Stimulated activated CD4-positive, alpha-beta T cell treated with anti-CD3 and anti-CD28 coated beads, Interleukin-1b, Interleukin-23, amount 100 ng/mL, for 24 hours (primary cell): Measurements from ENCODE around the gene RPS6KL1.

Experiments used
- DNase-seq, 4 experiments: peaks; one replicate each; pipeline ENCODE4 v3.0.0-alpha.2; 2020; ENCODE audit warnings: low read depth in 4 of 4, low spot score in 1 of 4

RPS6KL1 gene

GRCh38 chr14:74888164-74889158, 34.6 kb downstream of the RPS6KL1 start:
- no peak for DNase-seq

GRCh38 chr14:74886001-74886400, 37.1 kb downstream of the RPS6KL1 start:
- no peak for DNase-seq

GRCh38 chr14:74882103-74882920, 40.7 kb downstream of the RPS6KL1 start:
- DNase-seq, result peak in 3 of 4 experiments; percentile 31 to 37 (median 31)

GRCh38 chr14:74881431-74882102, 41.5 kb downstream of the RPS6KL1 start, which contains the start of gene DLST:
Gene DLST (plus strand): TSS chr14:74881916. CDS start chr14:74881954, 38 bp downstream.
- DNase-seq, result peak; percentile 72 to 82 (median 78)

GRCh38 chr14:74879427-74880182, 43.5 kb downstream of the RPS6KL1 start:
- no peak for DNase-seq

GRCh38 chr14:74875941-74876913, 46.8 kb downstream of the RPS6KL1 start, which contains the start of gene PROX2:
Gene PROX2 (minus strand): TSS chr14:74876145. CDS start chr14:74863834, 12,311 bp downstream.
- DNase-seq, result no peak

GRCh38 chr14:74875204-74875603, 47.9 kb downstream of the RPS6KL1 start:
- DNase-seq, result no peak

- no peak for DNase-seq
Observed at GRCh38 chr14:74871819-74872218, 51.2 kb downstream of the RPS6KL1 start.

- no peak for DNase-seq
Observed at GRCh38 chr14:74868739-74869138, 54.3 kb downstream of the RPS6KL1 start.

- peak in 1 of 4 experiments; percentile 33 for DNase-seq
Observed at GRCh38 chr14:74867673-74868072, 55.4 kb downstream of the RPS6KL1 start.

GRCh38 chr14:74866708-74867389, 56.2 kb downstream of the RPS6KL1 start:
- DNase-seq, result no peak

- no peak for DNase-seq
Observed at GRCh38 chr14:74865156-74865555, 57.9 kb downstream of the RPS6KL1 start.

GRCh38 chr14:74864198-74864597, 58.9 kb downstream of the RPS6KL1 start:
- DNase-seq, result no peak

- DNase-seq, result no peak
Observed at GRCh38 chr14:74863274-74863673, 59.8 kb downstream of the RPS6KL1 start.

GRCh38 chr14:74861734-74862090, 61.3 kb downstream of the RPS6KL1 start:
- no peak for DNase-seq

- DNase-seq, result peak; percentile 84 to 98 (median 94)
Observed at GRCh38 chr14:74860899-74861733, 61.9 kb downstream of the RPS6KL1 start.

- DNase-seq, result no peak
Observed at GRCh38 chr14:74859757-74860552, 63.1 kb downstream of the RPS6KL1 start.
